ENCODE data around the gene UBAP1L.
"Not testable (repeated sequence)": the region's sequence is repeated elsewhere in the genome, so short reads cannot be mapped to it uniquely, and the experiment has no call there.

UBAP1L gene

DNA sequence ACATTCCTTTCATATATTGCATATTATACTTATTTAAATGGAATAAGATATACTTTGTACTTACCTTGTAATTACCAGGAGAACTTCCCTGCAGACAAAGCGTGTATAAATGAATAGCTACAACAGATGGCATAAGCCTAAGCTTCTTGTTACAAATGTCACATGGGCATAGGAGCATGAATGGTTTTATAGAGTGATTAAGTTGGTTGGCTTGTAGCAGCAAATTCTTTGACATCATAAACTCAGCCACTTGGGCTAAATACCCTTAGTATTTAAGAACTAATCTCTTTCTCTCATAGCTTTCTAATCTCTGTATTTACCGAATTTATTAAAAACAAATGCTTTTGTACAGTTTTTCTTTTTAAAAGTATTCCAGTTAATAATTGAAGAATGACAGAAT, at the start of gene UBAP1L:
UBAP1L (minus strand) TSS at position 115 of the 400 bp plus-strand sequence. CDS start 8,985 bp downstream, outside the sequence.
- DNase-seq (ENCODE audit: insufficient read length, low spot score) (no peak), FAIRE-seq (no peak)

DNA sequence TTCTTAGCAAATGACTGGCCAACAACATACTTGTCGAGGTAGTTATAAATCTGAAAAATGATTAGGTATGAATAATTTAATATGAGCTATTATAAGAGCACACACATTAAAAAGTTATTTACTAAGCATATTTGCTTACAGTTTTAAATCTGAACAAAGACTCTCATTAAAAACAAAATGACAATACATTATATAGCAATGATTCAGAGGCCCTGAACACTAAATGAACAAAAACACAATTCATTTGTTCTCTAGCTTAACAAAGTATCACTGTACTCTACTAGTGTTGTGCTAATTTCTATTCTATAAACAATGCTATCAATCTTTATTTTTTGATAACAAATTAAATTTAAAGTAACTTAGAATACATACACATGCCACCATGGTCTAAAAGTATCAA, 49.1 kb upstream of the UBAP1L start:
- FAIRE-seq (no peak), DNase-seq (ENCODE audit: insufficient read length, low spot score) (no peak)

DNA sequence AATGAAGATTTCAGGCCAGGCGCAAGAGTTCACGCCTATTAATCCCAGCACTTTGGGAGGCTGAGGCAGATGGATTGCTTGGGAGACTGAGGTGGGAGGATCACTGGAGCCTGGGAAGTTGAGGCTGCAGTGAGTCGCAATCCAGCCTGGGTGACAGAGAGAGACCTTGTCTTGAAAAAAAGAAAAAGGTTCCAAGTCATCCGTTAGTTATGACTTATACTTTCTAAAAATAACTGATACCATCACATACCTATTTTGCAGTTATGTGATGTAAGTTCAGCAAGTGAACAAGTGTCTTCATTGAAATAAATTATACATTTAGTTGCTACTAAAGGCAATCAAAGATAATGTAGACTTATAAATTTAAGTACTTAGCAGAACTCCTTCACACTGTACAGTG, 48.0 kb upstream of the UBAP1L start:
- FAIRE-seq = no peak

DNA sequence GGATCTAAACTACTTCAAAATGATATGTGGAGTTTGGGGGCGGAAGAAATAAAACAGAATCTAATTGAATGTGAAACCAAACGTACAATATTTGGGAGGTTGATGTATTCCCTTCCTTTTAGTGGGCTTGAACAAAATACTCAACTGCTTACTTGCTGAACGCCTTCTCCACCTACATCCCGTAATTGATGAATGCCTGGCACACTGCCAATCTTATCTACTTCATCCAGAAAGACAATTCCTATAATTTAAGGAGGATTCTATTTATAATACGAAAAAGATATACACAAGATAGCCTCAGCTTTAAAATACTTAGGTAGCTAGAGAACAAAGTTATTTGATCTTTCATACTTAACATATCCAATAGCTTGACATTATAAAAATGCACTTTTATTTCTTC, 41.7 kb upstream of the UBAP1L start:
- FAIRE-seq (no peak), DNase-seq (ENCODE audit: insufficient read length, low spot score) (no peak)

More for the DNA sequence above, 48.0 kb upstream of the UBAP1L start:
- DNase-seq (ENCODE audit: insufficient read length, low spot score) = no peak

DNA sequence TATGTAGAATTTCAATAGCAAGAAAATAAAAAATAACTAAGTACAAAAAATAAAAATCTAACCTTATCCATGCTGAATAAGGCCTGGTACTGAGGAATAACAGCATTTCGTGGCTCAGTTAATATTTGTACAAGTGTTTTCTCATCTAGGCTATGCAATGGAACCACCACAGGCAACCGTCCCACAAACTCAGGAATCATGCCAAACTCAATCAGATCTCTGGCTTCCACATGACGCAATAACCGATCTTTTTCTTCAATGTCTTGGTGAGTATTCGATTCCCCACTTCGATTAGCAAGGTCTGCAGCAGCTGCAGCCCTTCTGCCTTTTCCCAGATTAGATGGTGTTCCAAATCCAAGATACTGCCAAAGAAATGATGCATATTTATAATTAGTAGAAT, 39.7 kb upstream of the UBAP1L start:
- DNase-seq (ENCODE audit: insufficient read length, low spot score) (no peak), FAIRE-seq (no peak)

DNA sequence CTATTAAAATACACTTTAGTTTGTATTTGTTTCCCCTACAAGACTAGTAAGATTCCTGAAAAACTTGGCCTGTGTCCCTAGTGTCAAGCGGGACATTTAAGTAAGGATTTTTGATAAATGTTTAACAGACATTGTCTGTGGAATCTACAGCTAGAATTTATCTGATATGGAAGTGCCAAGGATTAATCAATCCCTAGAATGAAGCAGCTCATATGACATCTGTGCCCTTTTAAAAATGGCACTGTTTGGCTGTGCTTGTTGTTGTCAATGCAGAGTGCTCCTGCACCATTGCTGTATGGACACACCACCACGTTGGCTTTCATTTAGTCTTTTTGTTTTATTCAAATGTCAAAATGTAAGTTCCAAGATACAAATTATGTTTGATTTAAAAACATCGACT, 32.9 kb upstream of the UBAP1L start:
- DNase-seq (ENCODE audit: insufficient read length, low spot score) (no peak), FAIRE-seq (no peak)

DNA sequence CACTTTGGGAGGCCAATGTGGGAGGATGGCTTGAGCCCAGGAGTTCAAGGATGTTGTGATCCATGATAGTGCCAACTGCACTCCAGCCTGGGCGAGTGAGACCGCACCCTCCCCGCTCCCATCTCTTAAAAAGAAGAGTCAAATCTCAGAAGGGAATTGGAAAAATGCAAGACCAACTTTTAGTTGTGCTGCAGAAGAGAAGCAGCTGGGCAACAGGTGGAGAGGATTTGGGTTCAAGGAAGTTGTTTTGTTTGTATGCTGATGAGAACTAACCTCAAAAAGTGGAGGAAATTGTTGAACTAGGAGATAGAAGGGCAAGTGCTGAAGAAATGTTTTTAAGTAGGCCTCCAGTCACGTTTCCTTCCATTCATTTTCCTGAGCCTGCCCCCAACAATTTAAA, 31.4 kb upstream of the UBAP1L start:
- no peak for FAIRE-seq
- no peak for DNase-seq (ENCODE audit: insufficient read length, low spot score)

DNA sequence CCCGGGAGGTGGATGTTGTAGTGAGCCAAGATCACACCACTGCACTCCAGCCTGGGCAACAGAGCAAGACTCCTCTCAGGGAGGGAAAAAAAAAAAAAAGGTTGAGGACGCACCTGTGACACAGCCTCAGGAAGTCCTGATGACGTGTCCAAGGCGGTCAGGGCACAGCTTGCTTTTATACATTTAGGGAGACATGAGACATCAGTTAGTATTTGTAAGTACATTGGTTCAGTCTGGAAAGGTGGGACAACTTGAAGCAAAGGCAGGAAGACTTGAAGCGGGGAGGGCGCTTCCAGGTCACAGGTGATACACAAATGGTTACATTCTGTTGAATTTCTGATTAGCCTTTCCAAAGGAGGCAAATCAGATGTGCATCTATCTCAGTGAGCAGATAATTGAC, 23.6 kb upstream of the UBAP1L start:
- not testable (repeated sequence) for DNase-seq (ENCODE audit: insufficient read length, low spot score); FAIRE-seq

DNA sequence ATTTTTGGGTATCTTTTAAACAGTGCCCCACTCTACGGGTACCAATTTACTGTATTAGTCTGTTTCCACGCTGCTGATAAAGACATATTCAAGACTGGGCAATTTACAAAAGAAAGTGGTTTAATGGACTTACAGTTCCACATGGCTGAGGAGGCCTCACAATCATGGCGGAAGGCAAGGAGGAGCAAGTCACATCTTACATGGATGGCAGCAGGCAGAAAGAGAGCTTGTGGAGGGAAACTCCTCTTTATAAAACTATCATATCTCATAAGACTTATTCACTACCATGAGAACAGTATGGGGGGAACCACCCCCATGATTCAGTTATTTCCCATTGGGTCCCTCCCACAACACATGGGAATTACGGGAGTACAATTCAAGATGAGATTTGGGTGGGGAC, 22.9 kb upstream of the UBAP1L start:
- DNase-seq (ENCODE audit: insufficient read length, low spot score); FAIRE-seq: not testable (repeated sequence)

DNA sequence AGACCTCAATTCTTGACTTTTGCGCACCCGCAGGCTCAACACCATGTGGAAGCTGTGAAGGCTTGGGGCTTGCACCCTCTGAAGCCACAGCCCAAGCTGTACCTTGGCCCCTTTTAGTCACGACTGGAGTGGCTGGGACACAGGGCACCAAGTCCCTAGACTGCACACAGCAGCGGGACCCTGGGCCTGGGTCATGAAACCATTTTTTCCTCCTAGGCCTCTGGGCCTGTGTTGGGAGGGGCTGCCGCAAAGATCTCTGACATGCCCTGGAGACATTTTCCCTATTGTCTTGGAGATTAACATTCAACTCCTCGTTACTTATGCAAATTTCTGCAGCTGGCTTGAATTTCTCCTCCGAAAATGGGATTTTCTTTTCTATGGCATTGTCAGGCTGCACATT, 22.1 kb upstream of the UBAP1L start:
- DNase-seq (ENCODE audit: insufficient read length, low spot score); FAIRE-seq: not testable (repeated sequence)

DNA sequence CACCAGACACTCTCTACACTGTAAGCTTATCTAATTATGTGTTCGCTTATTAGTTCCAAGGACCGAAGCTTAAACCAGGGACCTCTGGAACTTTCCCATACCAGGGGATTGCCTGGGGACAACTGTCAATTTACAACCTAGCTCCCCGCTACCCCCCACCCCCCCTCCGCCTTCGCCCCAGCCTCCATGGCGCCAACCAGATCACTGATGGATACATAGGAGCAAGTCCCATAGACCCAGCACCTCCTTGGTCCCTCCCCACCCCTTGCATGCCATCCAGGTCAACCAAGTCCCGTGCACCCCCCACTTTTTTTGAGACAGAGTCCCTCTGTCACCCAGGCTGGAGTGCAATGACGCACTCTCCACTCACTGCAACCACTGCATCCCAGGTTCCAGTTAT, 19.5 kb upstream of the UBAP1L start:
- no peak for FAIRE-seq

DNA sequence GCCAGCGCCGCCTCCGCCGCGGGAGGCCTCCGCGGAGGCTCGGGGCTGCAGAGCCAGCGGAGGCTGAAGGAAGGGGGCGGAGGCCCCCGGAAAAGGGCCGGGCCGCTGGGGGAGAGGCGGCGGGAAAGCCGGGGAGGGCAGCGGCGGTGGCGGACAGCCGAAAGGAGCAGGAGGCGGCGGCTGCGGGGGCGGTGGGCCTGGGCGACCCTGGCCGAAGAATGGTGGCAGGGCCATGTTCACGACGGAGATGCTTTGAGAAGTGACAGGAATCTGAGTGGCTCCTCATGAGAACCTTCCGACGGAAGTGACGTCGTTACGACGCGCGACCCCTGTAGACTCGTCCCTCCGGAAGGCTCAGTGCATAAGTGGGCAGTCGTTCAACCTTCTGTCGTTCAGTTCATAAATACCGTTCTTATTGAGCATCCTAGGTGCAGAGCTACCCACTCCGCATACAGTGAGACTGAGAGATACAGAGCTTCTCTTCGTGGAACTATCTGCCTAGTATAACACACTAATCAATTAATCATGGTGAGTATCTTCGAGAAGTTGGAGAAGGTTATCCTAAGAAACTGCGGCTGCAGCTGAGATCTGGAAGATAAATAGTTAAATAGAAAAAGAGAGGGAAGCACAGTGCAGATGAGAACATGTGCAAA, 18.7 kb upstream of the UBAP1L start, which contains the start of gene PDCD7:
PDCD7 (minus strand) TSS at position 261 of the 653 bp plus-strand sequence; CDS start at position 234, 27 bp downstream.
- peak; percentile 98 for DNase-seq (ENCODE audit: insufficient read length, low spot score)
- FAIRE-seq = peak; percentile 26

More for the DNA sequence above, 19.5 kb upstream of the UBAP1L start:
- DNase-seq (ENCODE audit: insufficient read length, low spot score) = no peak

DNA sequence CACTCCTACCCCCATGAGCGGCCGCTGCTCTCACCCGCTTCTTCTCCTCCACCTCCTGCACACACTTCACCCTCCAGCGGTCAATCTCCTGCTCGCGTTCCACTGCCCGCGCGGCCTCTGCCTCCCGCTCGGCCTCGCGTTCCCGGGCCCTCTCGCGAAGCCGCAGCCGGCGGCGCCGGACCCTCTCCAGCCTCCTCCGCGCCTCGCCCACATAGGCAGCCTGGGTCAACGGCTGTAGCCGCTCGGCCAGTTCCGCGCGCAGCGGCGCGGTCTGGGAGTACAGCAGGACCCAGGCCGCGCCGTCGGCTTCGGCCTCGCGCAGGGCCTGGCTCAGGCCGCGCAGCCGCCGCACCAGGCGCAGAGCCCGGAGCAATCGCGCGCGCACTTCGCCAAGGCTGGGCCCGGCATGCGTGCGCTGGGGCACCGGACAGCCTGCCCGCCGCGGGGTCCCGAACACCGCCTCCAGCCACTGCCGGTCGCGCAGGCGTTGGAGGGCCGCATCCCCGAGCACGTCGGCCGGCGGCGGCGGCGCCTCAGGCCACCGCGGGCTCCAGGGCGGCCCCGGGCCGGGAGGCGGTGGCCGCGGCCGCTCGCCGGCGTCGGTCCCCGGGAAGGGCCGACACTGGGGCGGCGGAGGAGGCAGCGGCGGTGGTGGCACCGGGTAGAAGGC, 18.0 kb upstream of the UBAP1L start:
- DNase-seq (ENCODE audit: insufficient read length, low spot score) (peak; percentile 28), FAIRE-seq (no peak)

DNA sequence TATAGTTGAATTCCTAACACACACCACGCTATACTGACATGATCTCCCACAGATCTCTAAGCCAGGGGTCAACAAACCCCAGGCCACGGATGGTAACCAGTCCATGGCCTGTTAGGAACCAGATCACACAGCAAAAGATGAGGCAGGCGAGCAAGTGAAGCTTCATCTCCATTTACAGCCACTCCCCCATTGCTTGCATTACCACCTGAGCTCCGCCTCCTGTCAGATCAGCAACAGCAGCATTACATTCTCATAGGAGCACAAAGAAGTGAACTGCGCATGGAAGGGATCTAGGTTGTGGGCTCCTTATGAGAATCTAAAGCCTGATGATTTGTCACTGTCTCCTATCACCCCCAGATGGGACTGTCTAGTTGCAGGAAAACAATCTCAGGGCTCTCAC, 15.9 kb upstream of the UBAP1L start:
- FAIRE-seq (no peak), DNase-seq (ENCODE audit: insufficient read length, low spot score) (no peak)

DNA sequence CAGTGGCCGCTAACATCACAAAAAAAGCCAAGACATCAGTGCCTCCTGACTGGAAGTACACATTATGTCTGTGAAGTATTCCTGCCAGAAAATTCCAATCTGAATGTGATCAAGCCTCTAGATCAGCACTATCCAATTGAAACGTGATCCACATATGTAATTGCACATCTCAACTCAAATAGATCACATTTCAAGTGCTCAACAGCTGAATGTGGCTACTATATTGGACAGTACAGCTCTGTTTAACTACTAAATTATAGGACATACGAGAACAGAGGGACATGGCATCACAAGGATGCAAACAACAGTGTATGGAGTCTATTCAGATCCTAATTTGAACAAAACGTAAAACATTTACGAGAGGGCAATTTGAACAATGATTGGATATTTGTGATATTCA, 542 bp upstream of the UBAP1L start:
- DNase-seq (ENCODE audit: insufficient read length, low spot score) (no peak), FAIRE-seq (no peak)

DNA sequence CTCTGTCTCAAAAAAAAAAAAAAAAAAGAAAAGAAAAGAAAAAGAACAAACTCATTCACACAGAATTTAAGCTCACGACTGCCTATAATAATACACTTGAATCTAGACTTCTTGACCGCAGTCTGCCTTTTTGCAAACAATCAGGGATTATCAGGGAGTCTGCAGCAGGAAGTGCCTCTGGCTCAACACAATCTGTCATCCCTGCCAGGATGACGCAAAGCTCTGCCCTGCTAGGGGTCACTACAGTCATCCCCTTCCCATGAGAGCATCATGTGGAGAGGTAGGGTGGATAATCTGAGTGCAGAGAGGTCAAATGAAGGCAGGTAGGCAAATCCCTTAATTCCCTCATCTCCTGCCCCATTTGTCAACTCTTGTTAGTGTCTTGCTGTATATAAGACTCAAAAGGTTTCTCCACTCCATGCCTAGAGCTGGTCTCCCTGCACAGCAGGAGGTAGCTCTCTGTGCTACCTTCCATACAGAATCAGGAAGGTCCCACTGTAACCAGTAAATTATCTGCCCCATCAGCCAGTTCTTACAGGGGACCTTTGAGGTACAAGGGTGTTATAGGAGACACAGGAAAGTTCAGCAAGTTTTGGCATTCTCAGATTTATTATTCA, 4.2 kb downstream of the UBAP1L start:
- DNase-seq (ENCODE audit: insufficient read length, low spot score) (peak; percentile 48), FAIRE-seq (no peak)

DNA sequence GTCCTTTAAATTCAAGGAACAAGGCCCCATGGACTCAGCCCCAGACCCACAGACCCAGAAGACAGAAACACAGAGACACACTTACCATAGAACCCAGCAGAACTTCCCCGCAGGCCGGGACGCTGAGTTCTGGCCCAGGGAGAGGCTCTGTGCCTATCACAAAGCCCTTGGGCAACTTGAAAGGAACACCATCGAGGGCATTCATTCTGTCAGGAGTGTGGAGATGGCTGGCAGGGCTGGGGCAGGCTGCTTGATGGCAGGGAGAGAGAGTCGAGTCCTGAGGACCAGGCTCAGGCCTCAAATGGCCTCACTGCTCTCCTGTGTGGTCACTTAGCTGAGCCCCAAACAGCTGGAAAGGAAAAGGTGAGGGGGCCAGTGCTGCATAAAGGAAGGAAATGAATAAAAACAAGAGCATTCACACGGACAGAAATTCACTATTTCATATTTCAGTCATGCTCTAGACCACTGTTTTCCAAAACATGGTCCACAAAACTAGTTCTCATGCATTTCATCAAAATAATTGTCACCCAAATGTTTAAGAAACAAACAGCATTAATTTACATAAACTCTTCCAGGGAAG, 8.9 kb downstream of the UBAP1L start:
- DNase-seq (ENCODE audit: insufficient read length, low spot score) = no peak
- no peak for FAIRE-seq

DNA sequence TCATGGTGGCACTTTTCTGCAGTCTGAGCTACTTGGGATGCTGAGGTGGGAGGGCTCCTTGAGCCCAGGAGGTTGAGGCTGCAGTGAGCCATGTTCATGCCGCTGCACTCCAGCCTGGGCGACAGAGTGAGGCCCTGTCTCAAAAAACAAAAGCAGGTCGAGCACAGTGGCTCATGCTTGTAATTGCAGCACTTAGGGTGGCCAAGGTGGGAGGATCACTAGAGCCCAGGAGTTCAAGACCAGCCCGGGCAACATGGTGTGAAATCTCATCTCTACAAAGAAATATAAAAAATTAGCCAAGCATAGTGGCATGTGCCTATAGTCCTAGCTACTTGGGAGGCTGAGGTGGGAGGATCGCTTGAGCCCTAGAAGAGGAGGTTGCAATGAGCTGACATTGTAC, 10.0 kb downstream of the UBAP1L start:
- no peak for DNase-seq (ENCODE audit: insufficient read length, low spot score)
- no peak for FAIRE-seq

DNA sequence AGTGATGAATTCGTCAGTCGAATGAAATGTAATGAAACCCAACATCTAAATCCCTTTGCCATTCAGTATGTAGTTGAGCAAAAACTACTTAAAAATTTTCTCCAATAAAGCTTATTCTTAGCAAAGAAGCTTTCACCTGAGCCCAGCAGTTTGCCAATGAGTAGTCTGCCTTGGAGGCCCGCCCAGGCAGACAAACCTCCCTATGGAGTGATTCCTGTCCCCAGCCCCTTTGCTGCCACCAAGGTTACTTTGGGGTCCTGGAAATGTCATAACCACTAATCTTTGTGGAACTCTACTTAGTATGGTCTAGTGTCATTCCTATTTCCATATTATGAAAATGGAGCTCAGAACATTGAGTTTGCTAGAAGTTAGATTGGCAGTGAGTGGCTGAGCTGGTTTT, 12.1 kb downstream of the UBAP1L start:
- DNase-seq (ENCODE audit: insufficient read length, low spot score) (no peak), FAIRE-seq (no peak)

DNA sequence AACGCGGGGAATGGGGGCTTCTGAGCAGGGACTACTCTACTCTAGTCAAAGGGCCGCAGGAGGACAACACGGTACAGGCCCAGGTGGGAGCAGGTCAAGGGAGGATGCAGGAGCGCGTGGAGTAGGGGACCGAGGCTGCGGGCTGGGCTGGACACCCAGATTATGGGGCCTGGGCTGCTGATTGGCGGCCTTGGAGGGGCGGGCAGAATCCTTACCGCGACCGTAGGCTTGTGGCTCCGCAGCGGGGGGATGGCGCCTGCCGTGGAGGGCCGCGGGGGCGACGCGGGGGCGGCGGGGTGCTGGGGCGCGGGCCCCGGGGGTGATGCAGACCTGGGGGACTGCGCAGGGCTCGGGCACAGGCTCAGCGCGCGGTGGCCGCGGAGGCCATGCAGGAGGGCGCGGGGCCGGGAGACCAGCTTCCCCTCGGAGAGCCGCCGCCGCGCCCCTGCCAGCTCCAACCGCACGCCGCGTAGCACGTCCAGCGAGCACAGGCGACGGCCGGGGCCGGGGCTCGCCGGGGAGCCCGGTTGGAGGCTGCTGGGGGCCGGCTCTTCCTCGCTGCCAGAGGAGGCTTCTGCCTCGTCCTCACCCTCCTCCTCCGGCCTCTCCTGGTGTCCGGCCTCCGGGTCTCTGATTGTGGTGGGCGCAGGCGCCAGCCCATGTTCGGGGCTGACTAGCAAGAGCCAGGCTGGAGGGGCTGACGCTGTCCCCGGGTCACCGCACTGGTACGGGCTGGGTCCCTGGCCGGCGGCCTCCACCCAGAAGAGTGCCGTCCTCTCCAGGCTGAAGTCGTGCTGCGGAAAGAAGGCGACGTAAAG, 12.9 kb downstream of the UBAP1L start:
- DNase-seq (ENCODE audit: insufficient read length, low spot score) (no peak), FAIRE-seq (no peak)

Data from HTR-8/SVneo (cell line).